CD14-positive monocyte (primary cell): ENCODE measurements around the gene DPP7. TPM values are rescaled to one million over a fixed set of nuclear protein-coding genes. Genes with fewer than 3 reads are reported as not detected.

ENCODE experiments used
- DNase-seq, 3 donors: peaks; one replicate each; pipeline ENCODE4 v3.0.0-alpha.2; 2011 to 2022
- H2AFZ ChIP-seq: 2 replicates; pipeline ENCODE4 v1.6.0; 2012; ENCODE audit warnings: mild to moderate bottlenecking, low read depth, low read length, inconsistent platforms; ENCODE audit not compliant: insufficient read depth, poor library complexity, severe bottlenecking
- H3K27ac ChIP-seq, 2 donors: 1 replicate in 1 of 2; 2 replicates in 1 of 2; pipeline ENCODE4 v1.5.1; 2012 to 2013; ENCODE audit warnings: low read length in 2 of 2, control low read depth in 1 of 2, inconsistent platforms in 1 of 2, low read depth in 1 of 2, mild to moderate bottlenecking in 1 of 2
- H3K27me3 ChIP-seq, 2 donors: one replicate each; pipeline versions ENCODE4 v1.6.0 to v1.6.1; 2011 to 2013; ENCODE audit warnings: low read length in 2 of 2; ENCODE audit not compliant: control insufficient read depth in 2 of 2, insufficient read depth in 2 of 2
- H3K36me3 ChIP-seq, 2 donors: replicated peaks in 1 of 2; 1 replicate in 1 of 2; 2 replicates in 1 of 2; pipeline versions ENCODE4 v1.5.1 to v1.6.1; 2012 to 2013; ENCODE audit warnings: low read length in 2 of 2, control low read depth in 1 of 2, inconsistent platforms in 1 of 2, mild to moderate bottlenecking in 1 of 2; ENCODE audit not compliant: insufficient read depth in 2 of 2, control insufficient read depth in 1 of 2
- H3K4me1 ChIP-seq, 2 donors: 1 replicate in 1 of 2; 2 replicates in 1 of 2; pipeline versions ENCODE4 v1.5.1 to v1.6.1; 2012 to 2013; ENCODE audit warnings: low read length in 2 of 2, control low read depth in 1 of 2, inconsistent platforms in 1 of 2, mild to moderate bottlenecking in 1 of 2, moderate library complexity in 1 of 2; ENCODE audit not compliant: insufficient read depth in 2 of 2, control insufficient read depth in 1 of 2
- H3K4me2 ChIP-seq: replicated peaks from 2 replicates; pipeline ENCODE3; 2012; ENCODE audit warnings: low read length, moderate library complexity, mild to moderate bottlenecking; ENCODE audit not compliant: poor library complexity, severe bottlenecking; ENCODE audit errors: extremely low read depth
- H3K4me3 ChIP-seq, 3 experiments: fragments of 200-600 bp in 1 of 3; sonication (generic) in 1 of 3; replicated peaks in 1 of 3; 1 replicate in 2 of 3; 2 replicates in 1 of 3; pipeline ENCODE4 v1.5.1; 2011 to 2013; ENCODE audit warnings: low read length in 3 of 3, mild to moderate bottlenecking in 3 of 3, control low read depth in 2 of 3, low read depth in 2 of 3, inconsistent platforms in 1 of 3, moderate library complexity in 1 of 3
- H3K79me2 ChIP-seq: 2 replicates; pipeline ENCODE4 v1.6.0; 2012; ENCODE audit warnings: mild to moderate bottlenecking, control low read depth, inconsistent platforms, low read length, moderate library complexity; ENCODE audit not compliant: insufficient read depth
- H3K9ac ChIP-seq: 2 replicates; pipeline ENCODE4 v1.6.0; 2017; ENCODE audit warnings: low read length, mild to moderate bottlenecking; ENCODE audit not compliant: insufficient read depth, poor library complexity, severe bottlenecking
- H3K9me3 ChIP-seq, 2 donors: replicated peaks in 1 of 2; 1 replicate in 1 of 2; 2 replicates in 1 of 2; pipeline versions ENCODE4 v1.5.1 to v1.6.1; 2012 to 2013; ENCODE audit warnings: low read length in 2 of 2, control low read depth in 1 of 2; ENCODE audit not compliant: control insufficient read depth in 1 of 2, insufficient read depth in 1 of 2
- H4K20me1 ChIP-seq: 2 replicates; pipeline ENCODE4 v1.6.0; 2012; ENCODE audit warnings: mild to moderate bottlenecking, low read length, control low read depth, moderate library complexity; ENCODE audit not compliant: insufficient read depth
- H3K27ac Mint-ChIP-seq, 7 donors: one replicate each; pipeline ENCODE4 v1.8.0; 2020; ENCODE audit warnings: mild to moderate bottlenecking in 7 of 7, mixed read lengths in 7 of 7, moderate library complexity in 6 of 7, inconsistent platforms in 2 of 7
- H3K27me3 Mint-ChIP-seq, 3 donors: one replicate each; pipeline ENCODE4 v1.8.0; 2021 to 2022; ENCODE audit warnings: low read depth in 3 of 3, mild to moderate bottlenecking in 3 of 3, mixed read lengths in 3 of 3, moderate library complexity in 3 of 3, inconsistent platforms in 1 of 3
- H3K36me3 Mint-ChIP-seq, 2 donors: one replicate each; pipeline ENCODE4 v1.8.0; 2020; ENCODE audit warnings: mixed read lengths in 2 of 2, inconsistent platforms in 1 of 2, mild to moderate bottlenecking in 1 of 2
- H3K4me1 Mint-ChIP-seq: one replicate; pipeline ENCODE4 v1.8.0; 2020; ENCODE audit warnings: mild to moderate bottlenecking, mixed read lengths
- H3K4me3 Mint-ChIP-seq, 2 donors: one replicate each; pipeline ENCODE4 v1.8.0; 2020; ENCODE audit warnings: mild to moderate bottlenecking in 2 of 2, mixed read lengths in 2 of 2, moderate library complexity in 1 of 2
- H3K9me3 Mint-ChIP-seq, 7 donors: one replicate each; pipeline ENCODE4 v1.8.0; 2020 to 2022; ENCODE audit warnings: mixed read lengths in 7 of 7, mild to moderate bottlenecking in 6 of 7, moderate library complexity in 6 of 7, inconsistent platforms in 2 of 7
- CTCF ChIP-seq: fragments of 200-600 bp; IDR thresholded peaks from one replicate; pipeline ENCODE4 v1.8.0; 2022; ENCODE audit warnings: antibody characterized with exemption, mild to moderate bottlenecking
- WGBS: methylation state at CpG from one replicate; pipeline ENCODE4 v1.1.5; 2013; ENCODE audit warnings: missing lambda C conversion rate; ENCODE audit not compliant: insufficient coverage; 5-methylcytosine and 5-hydroxymethylcytosine counted together
- intact Hi-C, 2 donors: fragments of 100-400 bp; cut with micrococcal nuclease; formaldehyde crosslinking; loops; one replicate each; pipeline versions ENCODE4 v1.15.0 to v1.15.1; 2023
- polyA plus RNA-seq, 3 donors: library from polyadenylated mRNA; depleted of rRNA in 1 of 3; unstranded in 2 of 3; stranded (reverse) in 1 of 3; fragments of 300-500 nt in 2 of 3; fragments of >200 nt in 1 of 3; fragmentation: Illumina TruSeq in 2 of 3; gene quantifications; 1 replicate in 2 of 3; 2 replicates in 1 of 3; pipeline ENCODE4 v1.2.3, GENCODE V29; 2012 to 2021

Gene DPP7
- polyA plus RNA-seq, 3 donors: 68.3 to 287 (median 150) TPM

GRCh38 chr9:137160716-137161557, 46.4 kb upstream of the DPP7 start:
- Mint-ChIP-seq H3K4me1 (peaks cover 9% of the 10 kb centered on the region), H3K36me3 (no peaks in the 10 kb centered on the region), H3K9me3 (peaks cover 0 to 25% (median 8%) of the 10 kb centered on the region in 7 donors), H3K27me3 (peaks cover 75 to 98% (median 89%) of the 10 kb centered on the region in 3 donors), H3K4me3 (peak overlapping the region in 1 of 2 donors; percentile 69), H3K27ac (no peak overlapping the region)
- 39% methylated on average over 53 of the region's 56 CpGs for WGBS
- TF ChIP-seq CTCF: no peak
- intact Hi-C loops: no loop called here
- no peak for DNase-seq
- H3K4me1 ChIP-seq: peaks cover 7 to 19% of the 10 kb centered on the region in 2 donors
- H3K36me3 ChIP-seq: no peaks in the 10 kb centered on the region
- no peak overlapping the region for H3K4me2 ChIP-seq
- H3K27me3 ChIP-seq: peaks cover 13 to 96% of the 10 kb centered on the region in 2 donors
- H3K9me3 ChIP-seq: peaks cover 6 to 17% of the 10 kb centered on the region in 2 donors
- H2AFZ ChIP-seq: no peak overlapping the region
- H3K79me2 ChIP-seq: no peaks in the 10 kb centered on the region
- no peak overlapping the region for H3K4me3 ChIP-seq
- H3K9ac ChIP-seq: no peak overlapping the region
- H3K27ac ChIP-seq: no peak overlapping the region
- H4K20me1 ChIP-seq: no peaks in the 10 kb centered on the region

DNA sequence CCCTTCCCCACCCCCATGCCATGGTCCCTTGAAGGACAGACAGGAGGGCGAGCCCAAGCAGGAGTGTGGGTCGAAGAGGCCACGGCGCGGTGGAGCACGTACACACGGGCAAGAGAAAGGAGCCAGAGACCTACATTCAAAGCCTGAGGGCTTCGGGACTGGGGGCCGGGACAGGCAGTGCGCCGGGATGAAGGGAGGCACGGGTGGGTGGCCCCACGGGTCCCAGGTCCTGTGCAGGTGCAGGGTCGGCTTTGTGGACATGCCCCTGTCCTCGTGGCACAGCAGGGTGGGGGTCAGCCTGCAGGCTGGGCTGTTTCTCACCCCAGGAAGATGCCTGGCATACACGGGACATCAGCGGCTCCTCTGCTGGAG, 45.5 kb upstream of the DPP7 start:
- intact Hi-C loops: no loop called here
- H3K4me3 Mint-ChIP-seq: peak overlapping the region in 1 of 2 donors; percentile 69
- Histone ChIP-seq H3K27me3 (peaks cover 14 to 96% of the 10 kb centered on the region in 2 donors), H4K20me1 (no peaks in the 10 kb centered on the region), H3K4me1 (peaks cover 7 to 19% of the 10 kb centered on the region in 2 donors), H3K27ac (no peak overlapping the region), H3K36me3 (no peaks in the 10 kb centered on the region), H3K4me3 (no peak overlapping the region), H3K4me2 (no peak overlapping the region), H3K9ac (no peak overlapping the region), H3K9me3 (peaks cover 6 to 17% of the 10 kb centered on the region in 2 donors), H2AFZ (no peak overlapping the region), H3K79me2 (no peaks in the 10 kb centered on the region)
- H3K27ac Mint-ChIP-seq: no peak overlapping the region
- H3K27me3 Mint-ChIP-seq: peaks cover 73 to 98% (median 89%) of the 10 kb centered on the region in 3 donors
- DNase-seq: no peak
- H3K9me3 Mint-ChIP-seq: peaks cover 0 to 25% (median 8%) of the 10 kb centered on the region in 7 donors
- H3K4me1 Mint-ChIP-seq: peaks cover 9% of the 10 kb centered on the region
- WGBS: 79% methylated on average over 14 of the region's 17 CpGs
- H3K36me3 Mint-ChIP-seq: no peaks in the 10 kb centered on the region
- TF ChIP-seq CTCF: no peak
